Measurements from ENCODE around the gene SLC39A2.

SLC39A2 gene

DNA sequence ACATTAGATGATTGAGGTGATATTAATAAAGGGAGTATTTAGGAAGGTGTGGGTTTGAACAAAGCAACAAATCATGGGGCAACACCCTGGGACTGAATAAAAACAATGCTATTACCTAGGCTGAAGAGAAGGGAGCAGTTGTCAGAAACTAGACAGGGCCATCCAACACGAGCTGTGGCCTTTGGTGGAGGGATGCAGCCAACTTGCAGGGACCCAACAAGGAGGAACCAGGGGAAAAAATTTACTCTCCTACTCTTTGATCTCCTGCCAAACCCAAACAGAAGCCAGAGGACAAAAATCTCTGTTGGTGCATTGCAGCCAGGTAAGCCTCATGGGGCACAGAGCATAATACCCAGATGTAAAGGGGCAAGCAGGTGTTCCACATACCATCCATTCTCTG lies 12.0 kb downstream of the SLC39A2 start:
- Histone ChIP-seq H3K27me3 (ENCODE audit: control insufficient read depth in 3 of 3, insufficient read depth in 3 of 3, low read depth in 1 of 3, low read length in 3 of 3) (peaks cover 0 to 11% (median 0%) of the 10 kb centered on the region in 3 experiments), H3K4me2 (ENCODE audit: insufficient read depth, low read length, poor library complexity, severe bottlenecking) (no peak overlapping the region), H3K27ac (replicated peaks; ENCODE audit: low read length) (no peak overlapping the region), H3K9ac (ENCODE audit: low read depth, low read length, poor library complexity) (no peak overlapping the region), H2BK12ac (ENCODE audit: low read length) (no peak overlapping the region), H2AFZ (ENCODE audit: low read length) (no peak overlapping the region), H3K23ac (ENCODE audit: low read depth, low read length, poor library complexity) (no peak overlapping the region), H3K9me3 (replicated peaks in 1 of 2; ENCODE audit: control insufficient read depth in 2 of 2, insufficient read depth in 1 of 2, low read depth in 1 of 2, low read length in 2 of 2) (no peaks in the 10 kb centered on the region), H2BK15ac (ENCODE audit: low read length) (no peak overlapping the region), H2BK120ac (ENCODE audit: low read depth, low read length) (no peak overlapping the region), H3K14ac (ENCODE audit: low read length) (no peak overlapping the region), H3K4me3 (ENCODE audit: low read length in 2 of 2) (no peak overlapping the region), H3K79me1 (ENCODE audit: low read depth, low read length) (no peaks in the 10 kb centered on the region), H2AK5ac (ENCODE audit: low read depth, low read length) (no peak overlapping the region), H3K36me3 (replicated peaks in 1 of 2; ENCODE audit: control insufficient read depth in 2 of 2, insufficient read depth in 2 of 2, low read length in 2 of 2) (no peaks in the 10 kb centered on the region), H3K18ac (ENCODE audit: low read length) (no peak overlapping the region), H4K91ac (ENCODE audit: low read depth, low read length, poor library complexity) (no peak overlapping the region), H2BK5ac (ENCODE audit: low read length) (no peak overlapping the region), H3K4ac (ENCODE audit: low read length) (no peak overlapping the region), H3K4me1 (ENCODE audit: control insufficient read depth in 2 of 2, insufficient read depth in 1 of 2, low read depth in 1 of 2, low read length in 2 of 2) (peaks cover 6 to 9% of the 10 kb centered on the region in 2 donors), H4K8ac (ENCODE audit: low read depth, low read length) (no peak overlapping the region)
- DNase-seq (ENCODE audit: low spot score) = no peak
- no CpG with 5 or more reads among the region's 1 CpG for WGBS, 2 donors (ENCODE audit: extremely low coverage in 2 of 2, insufficient read length in 2 of 2, insufficient replicate concordance in 1 of 2)

DNA sequence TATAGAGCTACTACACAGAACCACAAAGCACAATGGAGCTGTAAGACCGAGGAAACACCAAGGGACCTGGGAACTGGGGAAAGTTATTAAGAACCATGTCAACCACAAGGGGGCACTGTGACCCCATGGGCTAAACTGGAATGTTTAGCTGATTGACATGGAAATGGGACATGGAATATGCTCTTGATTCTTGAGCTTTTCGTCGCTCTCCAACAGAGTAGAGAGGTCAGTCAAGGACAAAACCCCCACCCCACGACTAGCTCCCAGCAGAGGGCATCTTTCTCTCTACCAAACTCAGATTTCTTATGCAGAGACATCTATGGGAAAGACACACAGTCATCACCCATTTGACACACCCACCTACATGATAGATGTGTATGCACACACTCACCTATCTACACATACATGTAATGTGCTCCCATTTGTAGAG lies 15.7 kb downstream of the SLC39A2 start:
- H4K91ac ChIP-seq (ENCODE audit: low read depth, low read length, poor library complexity) = no peak overlapping the region
- DNase-seq (ENCODE audit: low spot score) = peak; percentile 88

DNA sequence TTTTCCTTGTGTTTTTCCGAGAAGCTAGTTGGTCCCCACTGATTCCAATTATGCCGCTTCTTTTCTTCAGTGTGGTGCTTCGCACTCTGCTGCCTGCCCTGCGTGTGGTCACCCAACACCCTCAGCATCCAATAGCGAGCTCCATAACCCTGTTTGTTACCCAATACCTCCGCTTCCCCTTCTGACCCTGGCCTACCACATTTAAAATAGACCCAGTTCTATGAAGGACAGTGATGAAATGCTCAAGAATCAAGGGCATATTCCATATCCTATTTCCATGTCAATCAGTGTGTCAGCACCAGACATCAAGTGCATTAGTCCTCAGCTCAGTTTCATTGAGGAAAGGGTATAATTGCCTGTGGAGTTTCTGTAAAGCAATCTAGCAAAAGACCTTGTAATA lies 16.2 kb downstream of the SLC39A2 start:
- H4K91ac ChIP-seq (ENCODE audit: low read depth, low read length, poor library complexity) = no peak overlapping the region
- no peak overlapping the region for H3K18ac ChIP-seq (ENCODE audit: low read length)

More for the DNA sequence above, 15.7 kb downstream of the SLC39A2 start:
- Histone ChIP-seq H2BK15ac (ENCODE audit: low read length) (no peak overlapping the region), H2BK12ac (ENCODE audit: low read length) (no peak overlapping the region), H2BK120ac (ENCODE audit: low read depth, low read length) (no peak overlapping the region), H2AFZ (ENCODE audit: low read length) (peak overlapping the region; percentile 42), H3K9ac (ENCODE audit: low read depth, low read length, poor library complexity) (no peak overlapping the region), H3K27ac (replicated peaks; ENCODE audit: low read length) (no peak overlapping the region), H3K9me3 (replicated peaks in 1 of 2; ENCODE audit: control insufficient read depth in 2 of 2, insufficient read depth in 1 of 2, low read depth in 1 of 2, low read length in 2 of 2) (peaks cover 0 to 3% of the 10 kb centered on the region in 2 donors), H3K14ac (ENCODE audit: low read length) (no peak overlapping the region), H3K79me1 (ENCODE audit: low read depth, low read length) (no peaks in the 10 kb centered on the region), H2AK5ac (ENCODE audit: low read depth, low read length) (no peak overlapping the region), H3K4me2 (ENCODE audit: insufficient read depth, low read length, poor library complexity, severe bottlenecking) (no peak overlapping the region), H3K4me3 (ENCODE audit: low read length in 2 of 2) (no peak overlapping the region), H3K27me3 (ENCODE audit: control insufficient read depth in 3 of 3, insufficient read depth in 3 of 3, low read depth in 1 of 3, low read length in 3 of 3) (peaks cover 0 to 18% (median 0%) of the 10 kb centered on the region in 3 experiments), H3K4me1 (ENCODE audit: control insufficient read depth in 2 of 2, insufficient read depth in 1 of 2, low read depth in 1 of 2, low read length in 2 of 2) (peaks cover 0 to 3% of the 10 kb centered on the region in 2 donors), H3K36me3 (replicated peaks in 1 of 2; ENCODE audit: control insufficient read depth in 2 of 2, insufficient read depth in 2 of 2, low read length in 2 of 2) (no peaks in the 10 kb centered on the region), H3K4ac (ENCODE audit: low read length) (no peak overlapping the region), H3K23ac (ENCODE audit: low read depth, low read length, poor library complexity) (no peak overlapping the region), H3K18ac (ENCODE audit: low read length) (no peak overlapping the region), H2BK5ac (ENCODE audit: low read length) (no peak overlapping the region), H4K8ac (ENCODE audit: low read depth, low read length) (no peak overlapping the region)
- no CpG with 5 or more reads among the region's 4 CpGs for WGBS, 2 donors (ENCODE audit: extremely low coverage in 2 of 2, insufficient read length in 2 of 2, insufficient replicate concordance in 1 of 2)

DNA sequence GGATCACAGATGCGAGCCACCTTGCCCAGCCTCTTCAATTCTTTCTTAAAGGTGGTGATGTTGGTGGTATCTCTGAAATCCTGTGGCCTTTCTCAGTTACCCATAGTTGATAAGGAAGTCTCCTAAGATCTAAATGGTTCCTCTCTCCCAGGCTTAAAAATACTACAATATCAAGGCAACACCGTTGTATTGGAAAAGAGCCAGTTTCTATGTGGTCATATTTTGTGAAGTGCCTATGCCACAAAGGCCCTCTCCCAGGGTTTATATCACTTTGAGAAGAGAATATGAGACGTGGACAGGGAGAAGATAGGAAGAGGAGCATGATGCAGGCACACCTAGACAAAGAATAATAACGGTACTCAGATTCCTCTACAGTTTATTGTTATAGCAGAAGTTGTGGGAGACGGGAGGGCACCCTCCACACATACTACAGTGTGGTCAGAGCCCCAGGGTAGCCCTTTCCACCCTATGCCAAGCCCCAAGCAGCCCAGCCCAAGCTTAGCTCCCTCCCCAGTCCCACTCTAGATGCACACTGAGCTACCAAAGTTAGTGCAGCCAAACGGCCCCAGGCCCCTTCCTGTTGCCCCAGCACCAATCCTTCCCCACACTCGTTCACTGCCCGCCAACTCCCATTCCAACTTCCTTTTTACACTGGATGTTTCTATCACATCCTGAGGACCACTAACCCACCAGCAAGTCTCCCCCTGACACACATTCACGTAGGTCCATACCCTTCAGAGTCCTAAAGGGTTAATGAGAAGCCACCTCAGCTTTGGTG lies 17.5 kb downstream of the SLC39A2 start:
- Histone ChIP-seq H3K27ac (replicated peaks; ENCODE audit: low read length) (no peak overlapping the region), H2BK120ac (ENCODE audit: low read depth, low read length) (no peak overlapping the region), H3K36me3 (replicated peaks in 1 of 2; ENCODE audit: control insufficient read depth in 2 of 2, insufficient read depth in 2 of 2, low read length in 2 of 2) (no peaks in the 10 kb centered on the region), H2BK12ac (ENCODE audit: low read length) (no peak overlapping the region), H3K27me3 (ENCODE audit: control insufficient read depth in 3 of 3, insufficient read depth in 3 of 3, low read depth in 1 of 3, low read length in 3 of 3) (peaks cover 0 to 27% (median 0%) of the 10 kb centered on the region in 3 experiments), H3K9me3 (replicated peaks in 1 of 2; ENCODE audit: control insufficient read depth in 2 of 2, insufficient read depth in 1 of 2, low read depth in 1 of 2, low read length in 2 of 2) (peaks cover 0 to 3% of the 10 kb centered on the region in 2 donors), H3K9ac (ENCODE audit: low read depth, low read length, poor library complexity) (no peak overlapping the region), H3K4me3 (ENCODE audit: low read length in 2 of 2) (no peak overlapping the region), H3K79me1 (ENCODE audit: low read depth, low read length) (no peaks in the 10 kb centered on the region), H3K4me2 (ENCODE audit: insufficient read depth, low read length, poor library complexity, severe bottlenecking) (no peak overlapping the region), H3K4me1 (ENCODE audit: control insufficient read depth in 2 of 2, insufficient read depth in 1 of 2, low read depth in 1 of 2, low read length in 2 of 2) (peaks cover 0 to 3% of the 10 kb centered on the region in 2 donors), H3K14ac (ENCODE audit: low read length) (no peak overlapping the region), H2AFZ (ENCODE audit: low read length) (no peak overlapping the region), H4K91ac (ENCODE audit: low read depth, low read length, poor library complexity) (no peak overlapping the region), H3K4ac (ENCODE audit: low read length) (no peak overlapping the region), H2AK5ac (ENCODE audit: low read depth, low read length) (peak overlapping the region; percentile 59), H2BK5ac (ENCODE audit: low read length) (no peak overlapping the region), H2BK15ac (ENCODE audit: low read length) (no peak overlapping the region), H3K23ac (ENCODE audit: low read depth, low read length, poor library complexity) (no peak overlapping the region), H3K18ac (ENCODE audit: low read length) (no peak overlapping the region), H4K8ac (ENCODE audit: low read depth, low read length) (no peak overlapping the region)
- DNase-seq (ENCODE audit: low spot score) = no peak
- no CpG with 5 or more reads among the region's 9 CpGs for WGBS, 2 donors (ENCODE audit: extremely low coverage in 2 of 2, insufficient read length in 2 of 2, insufficient replicate concordance in 1 of 2)

More for the DNA sequence above, 16.2 kb downstream of the SLC39A2 start:
- Histone ChIP-seq H3K4me3 (ENCODE audit: low read length in 2 of 2) (no peak overlapping the region), H3K79me1 (ENCODE audit: low read depth, low read length) (no peaks in the 10 kb centered on the region), H2BK5ac (ENCODE audit: low read length) (no peak overlapping the region), H2BK12ac (ENCODE audit: low read length) (no peak overlapping the region), H2BK120ac (ENCODE audit: low read depth, low read length) (no peak overlapping the region), H3K36me3 (replicated peaks in 1 of 2; ENCODE audit: control insufficient read depth in 2 of 2, insufficient read depth in 2 of 2, low read length in 2 of 2) (no peaks in the 10 kb centered on the region), H3K4ac (ENCODE audit: low read length) (no peak overlapping the region), H3K23ac (ENCODE audit: low read depth, low read length, poor library complexity) (no peak overlapping the region), H3K14ac (ENCODE audit: low read length) (no peak overlapping the region), H3K4me2 (ENCODE audit: insufficient read depth, low read length, poor library complexity, severe bottlenecking) (no peak overlapping the region), H3K4me1 (ENCODE audit: control insufficient read depth in 2 of 2, insufficient read depth in 1 of 2, low read depth in 1 of 2, low read length in 2 of 2) (peaks cover 0 to 3% of the 10 kb centered on the region in 2 donors), H3K27ac (replicated peaks; ENCODE audit: low read length) (no peak overlapping the region), H3K9me3 (replicated peaks in 1 of 2; ENCODE audit: control insufficient read depth in 2 of 2, insufficient read depth in 1 of 2, low read depth in 1 of 2, low read length in 2 of 2) (peaks cover 0 to 3% of the 10 kb centered on the region in 2 donors), H2AFZ (ENCODE audit: low read length) (no peak overlapping the region), H3K9ac (ENCODE audit: low read depth, low read length, poor library complexity) (no peak overlapping the region), H2BK15ac (ENCODE audit: low read length) (no peak overlapping the region), H2AK5ac (ENCODE audit: low read depth, low read length) (no peak overlapping the region), H4K8ac (ENCODE audit: low read depth, low read length) (no peak overlapping the region), H3K27me3 (ENCODE audit: control insufficient read depth in 3 of 3, insufficient read depth in 3 of 3, low read depth in 1 of 3, low read length in 3 of 3) (peaks cover 0 to 19% (median 0%) of the 10 kb centered on the region in 3 experiments)
- no peak for DNase-seq (ENCODE audit: low spot score)
- no CpG with 5 or more reads among the region's 6 CpGs for WGBS, 2 donors (ENCODE audit: extremely low coverage in 2 of 2, insufficient read length in 2 of 2, insufficient replicate concordance in 1 of 2)

Measured in neuronal stem cell (in vitro differentiated cells).